Natural killer cell (primary cell): ENCODE measurements around the gene NINJ1. TPM values are rescaled to one million over a fixed set of nuclear protein-coding genes. Genes with fewer than 3 reads are reported as not detected.
A peak's percentile ranks its signal among the peaks of the same experiment; 100 is the strongest.

Source experiments
- ATAC-seq, 3 donors: fragments of 150-1000 bp in 2 of 3; fragments of 200-7000 bp in 1 of 3; cut with Tn5 transposase; 1 replicate in 1 of 3; 2 replicates in 2 of 3; pipeline ENCODE4 v1.10.0; 2021; ENCODE audit warnings: mild to moderate bottlenecking in 2 of 3, moderate library complexity in 2 of 3
- DNase-seq, 2 donors: peaks; one replicate each; pipeline versions ENCODE4 v3.0.0 to v3.0.0-alpha.2; 2013 to 2021; ENCODE audit warnings: mixed read lengths in 1 of 2
- H3K27ac ChIP-seq: one replicate; pipeline ENCODE4 v1.5.1; 2013; ENCODE audit warnings: mild to moderate bottlenecking, low read length
- H3K27me3 ChIP-seq: one replicate; pipeline ENCODE4 v1.6.1; 2013; ENCODE audit warnings: low read length; ENCODE audit not compliant: control insufficient read depth, insufficient read depth
- H3K36me3 ChIP-seq: one replicate; pipeline ENCODE4 v1.6.1; 2013; ENCODE audit warnings: low read length; ENCODE audit not compliant: control insufficient read depth, insufficient read depth
- H3K4me1 ChIP-seq: one replicate; pipeline ENCODE4 v1.6.1; 2013; ENCODE audit warnings: low read length; ENCODE audit not compliant: control insufficient read depth, insufficient read depth
- H3K4me3 ChIP-seq: one replicate; pipeline ENCODE4 v1.5.1; 2013; ENCODE audit warnings: low read length
- H3K9me3 ChIP-seq: one replicate; pipeline ENCODE4 v1.6.1; 2013; ENCODE audit warnings: low read length; ENCODE audit not compliant: control insufficient read depth, insufficient read depth
- H3K27ac Mint-ChIP-seq, 2 donors: one replicate each; pipeline ENCODE4 v1.8.0; 2022; ENCODE audit warnings: mild to moderate bottlenecking in 2 of 2, mixed read lengths in 2 of 2, moderate library complexity in 1 of 2
- H3K27me3 Mint-ChIP-seq, 2 donors: one replicate each; pipeline ENCODE4 v1.8.0; 2022; ENCODE audit warnings: low read depth in 2 of 2, mixed read lengths in 2 of 2
- H3K36me3 Mint-ChIP-seq: one replicate; pipeline ENCODE4 v1.8.0; 2022; ENCODE audit warnings: mixed read lengths
- H3K4me1 Mint-ChIP-seq, 2 donors: one replicate each; pipeline ENCODE4 v1.8.0; 2022; ENCODE audit warnings: mixed read lengths in 2 of 2
- H3K4me3 Mint-ChIP-seq: one replicate; pipeline ENCODE4 v1.8.0; 2022; ENCODE audit warnings: mild to moderate bottlenecking, moderate library complexity, mixed read lengths
- H3K9me3 Mint-ChIP-seq, 2 donors: one replicate each; pipeline ENCODE4 v1.8.0; 2022; ENCODE audit warnings: mixed read lengths in 2 of 2
- WGBS: methylation state at CpG from one replicate; pipeline ENCODE4 v1.1.7; 2013; ENCODE audit warnings: missing lambda C conversion rate; ENCODE audit not compliant: insufficient coverage; 5-methylcytosine and 5-hydroxymethylcytosine counted together
- intact Hi-C: fragments of 100-400 bp; cut with micrococcal nuclease; formaldehyde crosslinking; loops from one replicate; pipeline ENCODE4 v1.14.2; 2022
- total RNA-seq, 4 donors: library from RNA; stranded (reverse); fragments of 120-200 nt in 1 of 4; gene quantifications; one replicate each; pipeline versions ENCODE4 v1.2.3 to v1.2.4, GENCODE V29; 2013 to 2022
- TF ChIP-seq, protein P1 (sequence below): fragments of 200-600 bp; IDR thresholded peaks from one replicate; pipeline ENCODE4 v1.8.0; 2022; ENCODE audit warnings: antibody characterized with exemption

NINJ1 gene
- total RNA-seq, 3 donors from 2014 or later (not counting 1 experiment from before 2014, with no cell fraction given), result 87.3 to 121 (median 93.8) TPM

DNA sequence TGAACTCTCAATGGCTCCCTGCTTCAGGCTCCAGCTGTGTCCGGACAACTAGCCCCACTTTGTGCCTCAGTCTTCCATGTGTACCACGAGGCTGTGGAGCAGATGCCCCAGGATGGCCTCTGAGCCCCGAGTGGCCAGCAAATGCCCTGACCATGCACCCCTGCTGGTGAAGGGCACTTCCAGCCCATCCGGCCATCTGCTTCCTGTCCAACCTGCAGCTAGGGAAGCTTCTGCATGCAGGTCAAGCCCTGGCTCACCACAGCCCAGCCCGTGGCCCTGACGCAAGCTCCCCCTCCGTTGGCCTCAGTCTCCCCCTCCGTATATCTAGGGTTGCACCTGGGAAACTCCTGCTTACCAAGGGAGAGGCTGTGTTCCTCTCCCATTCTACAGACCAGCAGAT lies 4.8 kb downstream of the NINJ1 start:
- H3K27me3 Mint-ChIP-seq, result no peaks in the 10 kb centered on the region
- Histone ChIP-seq H3K27me3 (no peaks in the 10 kb centered on the region), H3K4me3 (no peak overlapping the region), H3K27ac (no peak overlapping the region), H3K36me3 (peaks cover 2% of the 10 kb centered on the region), H3K9me3 (no peaks in the 10 kb centered on the region), H3K4me1 (peaks cover 74% of the 10 kb centered on the region)
- no peak for ATAC-seq
- no peaks in the 10 kb centered on the region for H3K36me3 Mint-ChIP-seq
- H3K9me3 Mint-ChIP-seq, result no peaks in the 10 kb centered on the region
- peaks cover 33 to 42% of the 10 kb centered on the region in 2 donors for H3K4me1 Mint-ChIP-seq
- peak overlapping the region in 1 of 2 donors; percentile 29 for H3K27ac Mint-ChIP-seq
- intact Hi-C loops, result no loop called here
- no peak for DNase-seq
- WGBS, result 91% methylated on average over 8 of the region's 8 CpGs
- no peak overlapping the region for H3K4me3 Mint-ChIP-seq
- TF ChIP-seq, protein P1, sequence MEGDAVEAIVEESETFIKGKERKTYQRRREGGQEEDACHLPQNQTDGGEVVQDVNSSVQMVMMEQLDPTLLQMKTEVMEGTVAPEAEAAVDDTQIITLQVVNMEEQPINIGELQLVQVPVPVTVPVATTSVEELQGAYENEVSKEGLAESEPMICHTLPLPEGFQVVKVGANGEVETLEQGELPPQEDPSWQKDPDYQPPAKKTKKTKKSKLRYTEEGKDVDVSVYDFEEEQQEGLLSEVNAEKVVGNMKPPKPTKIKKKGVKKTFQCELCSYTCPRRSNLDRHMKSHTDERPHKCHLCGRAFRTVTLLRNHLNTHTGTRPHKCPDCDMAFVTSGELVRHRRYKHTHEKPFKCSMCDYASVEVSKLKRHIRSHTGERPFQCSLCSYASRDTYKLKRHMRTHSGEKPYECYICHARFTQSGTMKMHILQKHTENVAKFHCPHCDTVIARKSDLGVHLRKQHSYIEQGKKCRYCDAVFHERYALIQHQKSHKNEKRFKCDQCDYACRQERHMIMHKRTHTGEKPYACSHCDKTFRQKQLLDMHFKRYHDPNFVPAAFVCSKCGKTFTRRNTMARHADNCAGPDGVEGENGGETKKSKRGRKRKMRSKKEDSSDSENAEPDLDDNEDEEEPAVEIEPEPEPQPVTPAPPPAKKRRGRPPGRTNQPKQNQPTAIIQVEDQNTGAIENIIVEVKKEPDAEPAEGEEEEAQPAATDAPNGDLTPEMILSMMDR, result no peak

DNA sequence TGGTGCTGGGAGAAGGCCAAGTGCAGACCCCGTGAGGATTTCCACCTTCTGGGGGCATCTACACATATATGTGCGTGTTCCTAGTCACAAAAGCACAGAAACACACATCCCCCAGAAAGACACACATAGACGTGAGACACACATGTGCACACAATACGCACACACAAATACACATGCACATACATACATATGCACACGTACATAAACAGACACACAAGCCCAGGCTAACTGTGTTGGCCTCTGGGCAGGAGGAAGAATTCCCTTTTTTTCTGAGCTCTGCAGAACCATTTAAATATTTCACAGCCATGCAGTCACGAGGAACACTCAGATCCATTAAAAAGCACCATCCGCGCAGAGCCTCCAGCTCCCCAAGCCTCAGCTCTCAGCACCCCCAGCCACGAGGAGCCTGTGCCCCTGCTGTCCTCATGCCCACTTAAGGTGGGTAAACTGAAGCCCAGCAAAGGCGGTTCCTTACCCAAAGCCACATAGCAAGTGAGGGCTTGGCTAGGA lies 5.3 kb downstream of the NINJ1 start:
- H3K36me3 ChIP-seq, result peaks cover 2% of the 10 kb centered on the region
- Mint-ChIP-seq H3K9me3 (no peaks in the 10 kb centered on the region), H3K27ac (peak overlapping the region; percentile 69 to 90), H3K4me1 (peaks cover 33 to 42% of the 10 kb centered on the region in 2 donors), H3K4me3 (no peak overlapping the region), H3K36me3 (no peaks in the 10 kb centered on the region), H3K27me3 (no peaks in the 10 kb centered on the region)
- peak in 1 of 2 donors; percentile 0 for DNase-seq
- H3K9me3 ChIP-seq, result no peaks in the 10 kb centered on the region
- intact Hi-C loops, result no loop called here
- no peak overlapping the region for H3K27ac ChIP-seq
- ATAC-seq, result no peak
- 95% methylated on average over 10 of the region's 10 CpGs for WGBS
- TF ChIP-seq, protein P1, result no peak
- peaks cover 77% of the 10 kb centered on the region for H3K4me1 ChIP-seq
- H3K4me3 ChIP-seq, result no peak overlapping the region
- H3K27me3 ChIP-seq, result no peaks in the 10 kb centered on the region

DNA sequence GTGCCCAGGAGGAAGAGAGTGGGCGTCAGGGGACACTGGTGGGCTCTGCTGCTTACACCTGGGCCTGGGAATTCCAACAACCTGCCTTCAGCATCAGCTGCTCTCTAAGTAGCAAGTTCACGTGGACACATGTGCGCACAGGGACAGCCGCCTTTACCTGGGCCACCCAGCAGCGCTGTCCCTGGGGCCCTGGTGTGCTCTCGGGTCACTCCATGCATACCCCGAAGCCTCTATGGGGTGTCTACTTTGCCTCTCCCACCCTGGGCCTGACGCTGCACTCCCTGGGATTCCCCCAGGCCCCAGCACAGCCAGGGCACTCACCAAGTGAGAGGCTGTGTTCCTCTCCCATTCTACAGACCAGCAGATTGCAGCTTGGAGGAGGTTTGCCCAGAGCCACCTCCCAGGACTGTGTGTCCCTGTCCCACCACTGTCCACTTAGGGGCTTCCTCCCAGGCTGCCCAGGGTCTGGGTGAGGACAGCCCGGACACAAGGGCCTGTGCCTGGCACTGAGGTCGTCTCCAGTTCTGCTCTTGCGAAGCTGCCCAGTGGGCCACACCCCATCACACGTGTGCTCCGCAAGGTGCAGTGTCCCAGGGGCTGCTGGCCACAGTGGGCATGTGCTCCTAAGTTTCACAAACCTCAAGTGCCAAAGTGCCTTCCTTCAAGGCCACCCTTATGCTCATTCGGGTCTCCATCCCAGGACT lies 5.9 kb downstream of the NINJ1 start:
- Mint-ChIP-seq H3K4me3 (no peak overlapping the region), H3K4me1 (peaks cover 30 to 37% of the 10 kb centered on the region in 2 donors)
- peak in 1 of 2 donors; percentile 14 for DNase-seq

More for the DNA sequence above, 5.9 kb downstream of the NINJ1 start:
- Mint-ChIP-seq H3K27ac (peak overlapping the region; percentile 69 to 90), H3K36me3 (no peaks in the 10 kb centered on the region), H3K9me3 (no peaks in the 10 kb centered on the region), H3K27me3 (no peaks in the 10 kb centered on the region)
- peaks cover 2% of the 10 kb centered on the region for H3K36me3 ChIP-seq
- TF ChIP-seq, protein P1, result no peak
- H3K9me3 ChIP-seq, result no peaks in the 10 kb centered on the region
- WGBS, result 88% methylated on average over 14 of the region's 14 CpGs
- intact Hi-C loops, result no loop called here
- no peak overlapping the region for H3K4me3 ChIP-seq
- no peaks in the 10 kb centered on the region for H3K27me3 ChIP-seq
- peak in 1 of 3 donors; percentile 1 for ATAC-seq
- peaks cover 78% of the 10 kb centered on the region for H3K4me1 ChIP-seq
- no peak overlapping the region for H3K27ac ChIP-seq
